ENCODE data around the gene SRI.

- TF ChIP-seq, protein P1, sequence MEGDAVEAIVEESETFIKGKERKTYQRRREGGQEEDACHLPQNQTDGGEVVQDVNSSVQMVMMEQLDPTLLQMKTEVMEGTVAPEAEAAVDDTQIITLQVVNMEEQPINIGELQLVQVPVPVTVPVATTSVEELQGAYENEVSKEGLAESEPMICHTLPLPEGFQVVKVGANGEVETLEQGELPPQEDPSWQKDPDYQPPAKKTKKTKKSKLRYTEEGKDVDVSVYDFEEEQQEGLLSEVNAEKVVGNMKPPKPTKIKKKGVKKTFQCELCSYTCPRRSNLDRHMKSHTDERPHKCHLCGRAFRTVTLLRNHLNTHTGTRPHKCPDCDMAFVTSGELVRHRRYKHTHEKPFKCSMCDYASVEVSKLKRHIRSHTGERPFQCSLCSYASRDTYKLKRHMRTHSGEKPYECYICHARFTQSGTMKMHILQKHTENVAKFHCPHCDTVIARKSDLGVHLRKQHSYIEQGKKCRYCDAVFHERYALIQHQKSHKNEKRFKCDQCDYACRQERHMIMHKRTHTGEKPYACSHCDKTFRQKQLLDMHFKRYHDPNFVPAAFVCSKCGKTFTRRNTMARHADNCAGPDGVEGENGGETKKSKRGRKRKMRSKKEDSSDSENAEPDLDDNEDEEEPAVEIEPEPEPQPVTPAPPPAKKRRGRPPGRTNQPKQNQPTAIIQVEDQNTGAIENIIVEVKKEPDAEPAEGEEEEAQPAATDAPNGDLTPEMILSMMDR (IDR thresholded peaks at IDR 0.05; ENCODE audit: borderline replicate concordance, extremely low read depth, low read length, poor library complexity, severe bottlenecking), result no peak
- no peak for TF ChIP-seq EZH2 (IDR thresholded peaks at IDR 0.05; ENCODE audit: borderline replicate concordance, low read depth, low read length, severe bottlenecking)
These were observed 34.2 kb downstream of the SRI start for GRCh38 chr7:88185650-88186049.
